Retinal pigment epithelial cell (primary cell): ENCODE measurements around the gene ABHD4.

Experiments
- DNase-seq: peaks from one replicate; pipeline ENCODE4 v3.0.0-alpha.2; 2010; ENCODE audit warnings: low read depth
- H3K4me3 ChIP-seq: 2 replicates; pipeline ENCODE4 v1.5.1; 2011; ENCODE audit warnings: mild to moderate bottlenecking, low read length, control low read depth, moderate library complexity
- CTCF ChIP-seq: conservative IDR thresholded peaks from 2 replicates; pipeline ENCODE4 v1.5.1; 2011; ENCODE audit warnings: low read depth, low read length, control low read depth, inconsistent platforms

The ABHD4 gene

GRCh38 chr14:22557846-22558220 lies 40.3 kb upstream of the ABHD4 start:
- no peak for TF ChIP-seq CTCF
- no peak overlapping the region for H3K4me3 ChIP-seq
- no peak for DNase-seq

DNA sequence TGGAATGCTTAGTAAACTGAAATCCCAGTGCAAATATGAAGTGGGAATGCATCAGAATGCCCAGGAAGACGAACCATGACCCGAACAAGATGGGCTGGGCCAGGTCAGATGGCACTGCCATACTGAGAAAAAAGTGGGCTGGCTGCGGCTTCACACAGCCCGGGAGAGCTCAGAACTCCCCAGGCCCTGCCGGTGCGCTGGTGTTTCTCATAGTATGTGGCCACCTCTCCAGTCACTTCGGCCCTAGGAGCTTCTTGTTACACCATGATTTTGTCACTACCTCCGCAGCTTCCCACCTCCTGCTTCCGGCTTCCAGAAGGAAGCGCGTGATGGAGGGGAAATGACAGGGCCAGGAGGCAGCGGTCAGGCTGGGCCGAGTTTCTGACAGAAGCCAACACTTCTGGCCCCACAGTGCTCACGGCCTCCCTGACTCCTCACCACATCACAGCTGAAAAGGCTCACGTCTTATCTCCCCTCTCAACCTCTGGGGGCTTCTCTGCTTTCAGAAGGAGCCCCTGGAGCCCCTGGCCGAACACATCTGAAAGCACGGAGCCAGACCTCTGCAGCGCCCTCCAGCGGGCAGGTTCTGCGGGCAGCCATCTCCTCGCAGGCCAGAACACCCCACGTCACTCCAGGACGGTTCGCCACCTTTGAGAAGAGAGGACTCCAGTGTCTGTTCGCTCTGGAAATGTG lies 39.7 kb upstream of the ABHD4 start:
- DNase-seq = no peak
- TF ChIP-seq CTCF = peak; percentile 26
- no peak overlapping the region for H3K4me3 ChIP-seq

- TF ChIP-seq CTCF = no peak
- DNase-seq = no peak
- no peak overlapping the region for H3K4me3 ChIP-seq
Observed at GRCh38 chr14:22559041-22559440, 39.1 kb upstream of the ABHD4 start.

GRCh38 chr14:22560662-22561365 lies 37.3 kb upstream of the ABHD4 start:
- no peak for DNase-seq
- TF ChIP-seq CTCF = no peak
- no peak overlapping the region for H3K4me3 ChIP-seq

DNA sequence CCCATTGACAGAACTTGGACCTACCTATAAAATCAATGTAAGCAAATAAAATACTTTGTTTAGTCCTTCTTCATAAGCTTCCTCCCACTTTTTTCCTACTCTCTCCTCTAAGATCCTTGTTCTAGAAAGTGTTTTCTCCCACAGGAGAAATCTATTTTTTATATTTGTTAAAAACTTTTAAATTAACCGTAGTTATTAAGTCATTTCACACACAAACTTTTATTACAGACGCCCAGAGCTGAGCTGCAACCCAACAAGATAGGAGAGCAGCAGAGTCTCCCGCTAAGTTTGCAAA lies 36.8 kb upstream of the ABHD4 start:
- H3K4me3 ChIP-seq = no peak overlapping the region
- DNase-seq = no peak
- no peak for TF ChIP-seq CTCF

DNA sequence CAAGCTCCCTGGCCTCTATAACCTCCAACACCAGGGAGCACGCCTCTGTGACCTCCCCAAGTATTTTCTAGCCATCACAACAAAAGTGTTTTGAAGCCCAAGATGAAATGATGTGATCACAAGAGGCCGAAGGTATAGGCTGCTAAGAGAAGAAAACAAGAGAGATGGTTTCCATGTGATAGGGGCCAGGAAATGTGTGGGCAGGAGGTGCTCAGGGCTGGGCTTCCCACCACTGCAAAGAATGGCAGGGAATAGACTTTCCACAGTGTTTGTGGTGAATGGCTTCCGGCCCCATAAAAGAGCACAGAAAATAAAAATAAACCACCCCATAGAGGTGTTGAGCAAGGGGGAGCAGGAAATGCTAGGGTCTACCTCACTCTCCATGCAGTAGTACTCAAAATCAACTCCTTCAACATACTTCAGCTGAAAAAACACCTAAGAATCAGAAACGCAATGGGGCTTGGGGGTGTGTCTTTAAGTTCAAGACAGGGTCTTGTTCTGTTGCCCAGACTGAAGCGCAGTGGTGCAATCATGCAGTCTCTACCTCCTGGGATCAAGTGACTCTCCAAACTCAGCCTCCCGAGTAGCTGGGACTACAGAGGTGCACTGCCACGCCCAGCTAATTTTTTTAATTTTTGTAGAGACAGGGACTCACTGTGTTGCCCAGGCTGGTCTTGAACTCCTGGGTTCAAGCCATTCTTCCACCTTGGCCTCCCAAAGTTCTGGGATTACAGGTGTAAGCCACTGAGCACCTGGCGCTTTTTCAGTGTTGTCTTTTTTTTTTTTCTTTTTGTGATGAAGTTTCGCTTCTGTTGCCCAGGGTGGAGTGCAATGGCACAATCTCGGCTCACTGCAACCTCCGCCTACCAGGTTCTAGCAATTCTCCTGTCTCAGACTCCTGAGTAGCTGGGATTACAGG lies 36.2 kb upstream of the ABHD4 start:
- DNase-seq = no peak
- TF ChIP-seq CTCF = no peak
- no peak overlapping the region for H3K4me3 ChIP-seq
